Right ventricle myocardium superior (tissue), 1 donor: ENCODE data around the gene ICE2. TPM values are rescaled to one million over a fixed set of nuclear protein-coding genes. Genes with fewer than 3 reads are reported as not detected.
A peak's percentile ranks its signal among the peaks of the same experiment; 100 is the strongest.

ENCODE experiments used
- ATAC-seq: fragments of 200-7000 bp; cut with Tn5 transposase; one replicate; pipeline ENCODE4 v1.9.1; 2020; ENCODE audit warnings: mild to moderate bottlenecking; ENCODE audit not compliant: poor library complexity
- DNase-seq: peaks from one replicate; pipeline ENCODE4 v3.0.0-alpha.2; 2020
- intact Hi-C: fragments of 100-400 bp; cut with DNase I; formaldehyde crosslinking; loops from one replicate; pipeline ENCODE4 v1.11.2; 2022
- long read RNA-seq: library from polyadenylated mRNA; unstranded; transcript quantifications from one replicate; pipeline ENCODE4 v2.0.0, GENCODE V29; 2021
- total RNA-seq: library from RNA; stranded (reverse); fragmentation: NEBNext Ultra II Directional; extraction: Animal tissue kit (Norgen Biotek cat#: 25700); gene quantifications from one replicate; pipeline ENCODE4 v1.2.1, GENCODE V29; 2021
- donor health status: DM: no; HTN: yes; CAD: no; lungs with severe emphysema.

Gene ICE2
- 24.6 TPM for total RNA-seq
- long read RNA-seq, full-length matches to known transcripts = 10 of 18 reads
- long read RNA-seq, partial matches to known transcripts = 3 of 18 reads
- long read RNA-seq, other reads (novel, unspliced or antisense) = 5 of 18 reads

- DNase-seq = peak; percentile 98
- peak; percentile 98 for ATAC-seq
- intact Hi-C loops = no loop called here
Measured at GRCh38 chr15:60478566-60479360, at the start of gene ICE2. Gene ICE2 (minus strand): TSS chr15:60479142. CDS start chr15:60477977, 1,165 bp downstream.

- intact Hi-C loops = no loop called here
- ATAC-seq = peak; percentile 28
- DNase-seq = no peak
Measured at GRCh38 chr15:60528530-60528929, 49.6 kb upstream of the ICE2 start.

GRCh38 chr15:60527456-60527855 lies 48.5 kb upstream of the ICE2 start:
- intact Hi-C loops = no loop called here
- DNase-seq = no peak
- no peak for ATAC-seq

- intact Hi-C loops = no loop called here
- DNase-seq (peak; percentile 51), ATAC-seq (peak; percentile 71)
Measured at GRCh38 chr15:60526127-60526616, 47.2 kb upstream of the ICE2 start.

GRCh38 chr15:60525341-60526039 lies 46.5 kb upstream of the ICE2 start:
- DNase-seq = no peak
- peak; percentile 64 for ATAC-seq
- intact Hi-C loops = no loop called here

GRCh38 chr15:60523056-60523455 lies 44.1 kb upstream of the ICE2 start:
- DNase-seq (no peak), ATAC-seq (no peak)
- intact Hi-C loops = no loop called here

GRCh38 chr15:60520825-60521368 lies 42.0 kb upstream of the ICE2 start:
- peak; percentile 57 for ATAC-seq
- intact Hi-C loops = no loop called here
- peak; percentile 68 for DNase-seq

- ATAC-seq (no peak), DNase-seq (no peak)
- intact Hi-C loops = no loop called here
Measured at GRCh38 chr15:60520013-60520824, 41.3 kb upstream of the ICE2 start.

- no peak for ATAC-seq
- no peak for DNase-seq
- intact Hi-C loops = loop anchor here (10.0 kb wide), 2 partner anchors 396 to 536 kb away; no protein-coding TSS in a partner anchor
Measured at GRCh38 chr15:60519218-60519617, 40.3 kb upstream of the ICE2 start.

- intact Hi-C loops = loop anchor here (10.0 kb wide), 2 partner anchors 396 to 536 kb away; no protein-coding TSS in a partner anchor
- DNase-seq (no peak), ATAC-seq (no peak)
Measured at GRCh38 chr15:60518511-60518910, 39.6 kb upstream of the ICE2 start.

- intact Hi-C loops = loop anchor here (10.0 kb wide), 2 partner anchors 400 to 540 kb away; no protein-coding TSS in a partner anchor
- ATAC-seq (no peak), DNase-seq (no peak)
Measured at GRCh38 chr15:60514261-60514881, 35.4 kb upstream of the ICE2 start.

GRCh38 chr15:60513676-60514075 lies 34.7 kb upstream of the ICE2 start:
- ATAC-seq = no peak
- intact Hi-C loops = loop anchor here (10.0 kb wide), 2 partner anchors 401 to 541 kb away; no protein-coding TSS in a partner anchor
- no peak for DNase-seq

GRCh38 chr15:60512937-60513336 lies 34.0 kb upstream of the ICE2 start:
- DNase-seq (no peak), ATAC-seq (no peak)
- intact Hi-C loops = loop anchor here (10.0 kb wide), 2 partner anchors 402 to 542 kb away; no protein-coding TSS in a partner anchor

GRCh38 chr15:60511351-60512031 lies 32.5 kb upstream of the ICE2 start:
- intact Hi-C loops = loop anchor here (10.0 kb wide), 2 partner anchors 403 to 543 kb away; no protein-coding TSS in a partner anchor
- ATAC-seq = no peak
- DNase-seq = no peak

GRCh38 chr15:60510006-60510405 lies 31.1 kb upstream of the ICE2 start:
- intact Hi-C loops = loop anchor here (10.0 kb wide), 2 partner anchors 405 to 545 kb away; no protein-coding TSS in a partner anchor
- DNase-seq (no peak), ATAC-seq (no peak)

- intact Hi-C loops = loop anchor here (5.0 kb wide), 1 partner anchor 1323 kb away; no protein-coding TSS in a partner anchor
- DNase-seq = no peak
- ATAC-seq = no peak
Measured at GRCh38 chr15:60509470-60509869, 30.5 kb upstream of the ICE2 start.

GRCh38 chr15:60508442-60508841 lies 29.5 kb upstream of the ICE2 start:
- DNase-seq (no peak), ATAC-seq (no peak)
- intact Hi-C loops = loop anchor here (5.0 kb wide), 1 partner anchor 1324 kb away; no protein-coding TSS in a partner anchor
